H1 (cell line): ENCODE data around the gene ACTL6A. TPM values are rescaled to one million over a fixed set of nuclear protein-coding genes. Genes with fewer than 3 reads are reported as not detected.

Experiments
- CBX8 ChIP-seq: fragments of 300-800, 300-1000 bp; sonication (generic); IDR thresholded peaks from 2 replicates; pipeline ENCODE4 v1.7.1; 2016; ENCODE audit warnings: low read depth, low read length, borderline replicate concordance
- CREB1 ChIP-seq: IDR thresholded peaks from 2 replicates; pipeline ENCODE4 v1.6.1; 2012; ENCODE audit warnings: inconsistent platforms
- EP300 ChIP-seq, 2 experiments: IDR thresholded peaks; 1 replicate in 1 of 2; 2 replicates in 1 of 2; pipeline ENCODE4 v1.6.1; 2011 to 2012; ENCODE audit warnings: low read depth in 2 of 2, low read length in 2 of 2, mild to moderate bottlenecking in 2 of 2, borderline replicate concordance in 1 of 2, inconsistent platforms in 1 of 2, moderate library complexity in 1 of 2
- HDAC2 ChIP-seq, 2 experiments: fragments of 300-600 bp in 1 of 2; sonication (generic) in 1 of 2; IDR thresholded peaks; 2 replicates each; pipeline ENCODE4 v1.6.1; 2011 to 2012; ENCODE audit warnings: low read depth in 2 of 2, low read length in 2 of 2, mild to moderate bottlenecking in 2 of 2, moderate library complexity in 2 of 2, borderline replicate concordance in 1 of 2, inconsistent platforms in 1 of 2
- NANOG ChIP-seq: IDR thresholded peaks from 2 replicates; pipeline ENCODE4 v1.6.1; 2011; ENCODE audit warnings: low read length, low read depth, mild to moderate bottlenecking, inconsistent platforms; ENCODE audit not compliant: insufficient read depth, poor library complexity, severe bottlenecking
- SIN3A ChIP-seq, 2 experiments: IDR thresholded peaks in 1 of 2; conservative IDR thresholded peaks in 1 of 2; 2 replicates each; pipeline ENCODE4 v1.6.1; 2011 to 2012; ENCODE audit warnings: low read length in 2 of 2, improper control_type of control experiment in 1 of 2, low read depth in 1 of 2, mild to moderate bottlenecking in 1 of 2
- polyA plus RNA-seq, 7 experiments: library from polyadenylated mRNA; depleted of rRNA in 3 of 7; stranded (reverse) in 5 of 7; unstranded in 2 of 7; fragments of >200 nt in 5 of 7; fragments of 200-250 nt in 2 of 7; gene quantifications; 1 replicate in 5 of 7; 2 replicates in 1 of 7; 4 replicates in 1 of 7; pipeline versions ENCODE4 v1.2.1 to v1.2.3, GENCODE V29; 2011 to 2013; ENCODE audit warnings: missing spikeins in 2 of 7, mixed read lengths in 2 of 7
- total RNA-seq: library from RNA; stranded (reverse); fragmentation: NEBNext Ultra II Directional; extraction: Animal tissue kit (Norgen Biotek cat#: 25700); gene quantifications from 2 replicates; pipeline ENCODE4 v1.2.1, GENCODE V29; 2021
- TF ChIP-seq, protein P1 (sequence below): IDR thresholded peaks from 2 replicates; pipeline ENCODE4 v1.6.1; 2011; ENCODE audit warnings: low read depth, mild to moderate bottlenecking, low read length; ENCODE audit not compliant: insufficient read depth
- TF ChIP-seq, protein P2 (sequence below): fragments of 300-600 bp; sonication (generic); IDR thresholded peaks from 2 replicates; pipeline ENCODE4 v1.7.1; 2012; ENCODE audit warnings: low read length, moderate library complexity, mild to moderate bottlenecking, inconsistent platforms; ENCODE audit not compliant: insufficient replicate concordance
- TF ChIP-seq, protein P3 (sequence below): IDR thresholded peaks from 2 replicates; pipeline ENCODE4 v1.6.1; 2012; ENCODE audit warnings: inconsistent platforms

ACTL6A gene
- total and polyA plus RNA-seq, 2 of the 8 experiments (the other 6 are each of a cell fraction or from before 2014, with no cell fraction given): 76.9 to 99.5 TPM

DNA sequence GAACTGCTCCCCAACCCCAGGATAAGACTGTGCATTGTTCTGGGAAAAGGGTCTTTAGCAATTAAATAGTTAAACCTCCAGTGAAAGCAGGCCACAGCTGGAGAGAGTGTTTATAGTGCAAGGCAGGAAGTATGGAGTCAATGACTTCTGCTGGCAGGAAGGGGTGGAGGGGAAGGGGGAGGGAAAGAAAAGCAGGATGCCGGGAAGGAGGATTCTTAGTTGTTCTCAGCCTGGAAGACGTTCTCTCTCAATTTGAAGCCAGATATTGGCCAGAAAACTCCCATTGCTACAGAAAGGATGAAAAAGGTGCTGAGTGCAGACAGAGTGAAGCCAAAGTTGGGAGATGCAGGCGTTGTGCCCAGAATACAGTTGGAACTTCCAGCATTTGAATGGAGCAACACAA lies 35.7 kb upstream of the ACTL6A start (continued):
- peak; percentile 77 for TF ChIP-seq NANOG
- TF ChIP-seq SIN3A (conservative IDR thresholded peaks at IDR 0.05 in 1 of 2, IDR thresholded peaks at IDR 0.05 in 1 of 2; ENCODE audit: low read depth in 1 of 2, low read length in 2 of 2): peak in 1 of 2 experiments; percentile 53; a peak in 1 of 4 replicates
- TF ChIP-seq, protein P1, sequence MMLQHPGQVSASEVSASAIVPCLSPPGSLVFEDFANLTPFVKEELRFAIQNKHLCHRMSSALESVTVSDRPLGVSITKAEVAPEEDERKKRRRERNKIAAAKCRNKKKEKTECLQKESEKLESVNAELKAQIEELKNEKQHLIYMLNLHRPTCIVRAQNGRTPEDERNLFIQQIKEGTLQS: no peak
- TF ChIP-seq, protein P2, sequence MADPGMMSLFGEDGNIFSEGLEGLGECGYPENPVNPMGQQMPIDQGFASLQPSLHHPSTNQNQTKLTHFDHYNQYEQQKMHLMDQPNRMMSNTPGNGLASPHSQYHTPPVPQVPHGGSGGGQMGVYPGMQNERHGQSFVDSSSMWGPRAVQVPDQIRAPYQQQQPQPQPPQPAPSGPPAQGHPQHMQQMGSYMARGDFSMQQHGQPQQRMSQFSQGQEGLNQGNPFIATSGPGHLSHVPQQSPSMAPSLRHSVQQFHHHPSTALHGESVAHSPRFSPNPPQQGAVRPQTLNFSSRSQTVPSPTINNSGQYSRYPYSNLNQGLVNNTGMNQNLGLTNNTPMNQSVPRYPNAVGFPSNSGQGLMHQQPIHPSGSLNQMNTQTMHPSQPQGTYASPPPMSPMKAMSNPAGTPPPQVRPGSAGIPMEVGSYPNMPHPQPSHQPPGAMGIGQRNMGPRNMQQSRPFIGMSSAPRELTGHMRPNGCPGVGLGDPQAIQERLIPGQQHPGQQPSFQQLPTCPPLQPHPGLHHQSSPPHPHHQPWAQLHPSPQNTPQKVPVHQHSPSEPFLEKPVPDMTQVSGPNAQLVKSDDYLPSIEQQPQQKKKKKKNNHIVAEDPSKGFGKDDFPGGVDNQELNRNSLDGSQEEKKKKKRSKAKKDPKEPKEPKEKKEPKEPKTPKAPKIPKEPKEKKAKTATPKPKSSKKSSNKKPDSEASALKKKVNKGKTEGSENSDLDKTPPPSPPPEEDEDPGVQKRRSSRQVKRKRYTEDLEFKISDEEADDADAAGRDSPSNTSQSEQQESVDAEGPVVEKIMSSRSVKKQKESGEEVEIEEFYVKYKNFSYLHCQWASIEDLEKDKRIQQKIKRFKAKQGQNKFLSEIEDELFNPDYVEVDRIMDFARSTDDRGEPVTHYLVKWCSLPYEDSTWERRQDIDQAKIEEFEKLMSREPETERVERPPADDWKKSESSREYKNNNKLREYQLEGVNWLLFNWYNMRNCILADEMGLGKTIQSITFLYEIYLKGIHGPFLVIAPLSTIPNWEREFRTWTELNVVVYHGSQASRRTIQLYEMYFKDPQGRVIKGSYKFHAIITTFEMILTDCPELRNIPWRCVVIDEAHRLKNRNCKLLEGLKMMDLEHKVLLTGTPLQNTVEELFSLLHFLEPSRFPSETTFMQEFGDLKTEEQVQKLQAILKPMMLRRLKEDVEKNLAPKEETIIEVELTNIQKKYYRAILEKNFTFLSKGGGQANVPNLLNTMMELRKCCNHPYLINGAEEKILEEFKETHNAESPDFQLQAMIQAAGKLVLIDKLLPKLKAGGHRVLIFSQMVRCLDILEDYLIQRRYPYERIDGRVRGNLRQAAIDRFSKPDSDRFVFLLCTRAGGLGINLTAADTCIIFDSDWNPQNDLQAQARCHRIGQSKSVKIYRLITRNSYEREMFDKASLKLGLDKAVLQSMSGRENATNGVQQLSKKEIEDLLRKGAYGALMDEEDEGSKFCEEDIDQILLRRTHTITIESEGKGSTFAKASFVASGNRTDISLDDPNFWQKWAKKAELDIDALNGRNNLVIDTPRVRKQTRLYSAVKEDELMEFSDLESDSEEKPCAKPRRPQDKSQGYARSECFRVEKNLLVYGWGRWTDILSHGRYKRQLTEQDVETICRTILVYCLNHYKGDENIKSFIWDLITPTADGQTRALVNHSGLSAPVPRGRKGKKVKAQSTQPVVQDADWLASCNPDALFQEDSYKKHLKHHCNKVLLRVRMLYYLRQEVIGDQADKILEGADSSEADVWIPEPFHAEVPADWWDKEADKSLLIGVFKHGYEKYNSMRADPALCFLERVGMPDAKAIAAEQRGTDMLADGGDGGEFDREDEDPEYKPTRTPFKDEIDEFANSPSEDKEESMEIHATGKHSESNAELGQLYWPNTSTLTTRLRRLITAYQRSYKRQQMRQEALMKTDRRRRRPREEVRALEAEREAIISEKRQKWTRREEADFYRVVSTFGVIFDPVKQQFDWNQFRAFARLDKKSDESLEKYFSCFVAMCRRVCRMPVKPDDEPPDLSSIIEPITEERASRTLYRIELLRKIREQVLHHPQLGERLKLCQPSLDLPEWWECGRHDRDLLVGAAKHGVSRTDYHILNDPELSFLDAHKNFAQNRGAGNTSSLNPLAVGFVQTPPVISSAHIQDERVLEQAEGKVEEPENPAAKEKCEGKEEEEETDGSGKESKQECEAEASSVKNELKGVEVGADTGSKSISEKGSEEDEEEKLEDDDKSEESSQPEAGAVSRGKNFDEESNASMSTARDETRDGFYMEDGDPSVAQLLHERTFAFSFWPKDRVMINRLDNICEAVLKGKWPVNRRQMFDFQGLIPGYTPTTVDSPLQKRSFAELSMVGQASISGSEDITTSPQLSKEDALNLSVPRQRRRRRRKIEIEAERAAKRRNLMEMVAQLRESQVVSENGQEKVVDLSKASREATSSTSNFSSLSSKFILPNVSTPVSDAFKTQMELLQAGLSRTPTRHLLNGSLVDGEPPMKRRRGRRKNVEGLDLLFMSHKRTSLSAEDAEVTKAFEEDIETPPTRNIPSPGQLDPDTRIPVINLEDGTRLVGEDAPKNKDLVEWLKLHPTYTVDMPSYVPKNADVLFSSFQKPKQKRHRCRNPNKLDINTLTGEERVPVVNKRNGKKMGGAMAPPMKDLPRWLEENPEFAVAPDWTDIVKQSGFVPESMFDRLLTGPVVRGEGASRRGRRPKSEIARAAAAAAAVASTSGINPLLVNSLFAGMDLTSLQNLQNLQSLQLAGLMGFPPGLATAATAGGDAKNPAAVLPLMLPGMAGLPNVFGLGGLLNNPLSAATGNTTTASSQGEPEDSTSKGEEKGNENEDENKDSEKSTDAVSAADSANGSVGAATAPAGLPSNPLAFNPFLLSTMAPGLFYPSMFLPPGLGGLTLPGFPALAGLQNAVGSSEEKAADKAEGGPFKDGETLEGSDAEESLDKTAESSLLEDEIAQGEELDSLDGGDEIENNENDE: peak; percentile 80
- peak in 1 of 2 experiments; percentile 79; a peak in 1 of 3 replicates for TF ChIP-seq EP300 (IDR thresholded peaks at IDR 0.05; ENCODE audit: borderline replicate concordance in 1 of 2, low read depth in 2 of 2, low read length in 2 of 2)
- TF ChIP-seq, protein P3, sequence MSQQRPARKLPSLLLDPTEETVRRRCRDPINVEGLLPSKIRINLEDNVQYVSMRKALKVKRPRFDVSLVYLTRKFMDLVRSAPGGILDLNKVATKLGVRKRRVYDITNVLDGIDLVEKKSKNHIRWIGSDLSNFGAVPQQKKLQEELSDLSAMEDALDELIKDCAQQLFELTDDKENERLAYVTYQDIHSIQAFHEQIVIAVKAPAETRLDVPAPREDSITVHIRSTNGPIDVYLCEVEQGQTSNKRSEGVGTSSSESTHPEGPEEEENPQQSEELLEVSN: peak; percentile 66
- peak in 1 of 2 experiments; percentile 97; a peak in 2 of 4 replicates for TF ChIP-seq HDAC2 (IDR thresholded peaks at IDR 0.05; ENCODE audit: borderline replicate concordance in 1 of 2, low read depth in 2 of 2, low read length in 2 of 2)
- no peak for TF ChIP-seq CREB1
- no peak for TF ChIP-seq CBX8
